Keratinocyte (primary cell): ENCODE results near the gene RORB.

Experiments
- EZH2 ChIP-seq: IDR thresholded peaks from one replicate; pipeline ENCODE4 v1.6.1; 2012; ENCODE audit warnings: inconsistent platforms, mild to moderate bottlenecking, low read length, moderate library complexity
- TF ChIP-seq, protein P1 (sequence below), 3 experiments: IDR thresholded peaks in 1 of 3; conservative IDR thresholded peaks in 1 of 3; optimal IDR thresholded peaks in 1 of 3; 2 replicates in 2 of 3; 3 replicates in 1 of 3; pipeline versions ENCODE3 to v1.5.1; 2011; ENCODE audit warnings: low read length in 3 of 3, mild to moderate bottlenecking in 3 of 3, moderate library complexity in 2 of 3, control low read depth in 1 of 3, inconsistent platforms in 1 of 3; ENCODE audit not compliant: insufficient read depth in 2 of 3; ENCODE audit errors: extremely low read depth in 1 of 3

- TF ChIP-seq, protein P1, sequence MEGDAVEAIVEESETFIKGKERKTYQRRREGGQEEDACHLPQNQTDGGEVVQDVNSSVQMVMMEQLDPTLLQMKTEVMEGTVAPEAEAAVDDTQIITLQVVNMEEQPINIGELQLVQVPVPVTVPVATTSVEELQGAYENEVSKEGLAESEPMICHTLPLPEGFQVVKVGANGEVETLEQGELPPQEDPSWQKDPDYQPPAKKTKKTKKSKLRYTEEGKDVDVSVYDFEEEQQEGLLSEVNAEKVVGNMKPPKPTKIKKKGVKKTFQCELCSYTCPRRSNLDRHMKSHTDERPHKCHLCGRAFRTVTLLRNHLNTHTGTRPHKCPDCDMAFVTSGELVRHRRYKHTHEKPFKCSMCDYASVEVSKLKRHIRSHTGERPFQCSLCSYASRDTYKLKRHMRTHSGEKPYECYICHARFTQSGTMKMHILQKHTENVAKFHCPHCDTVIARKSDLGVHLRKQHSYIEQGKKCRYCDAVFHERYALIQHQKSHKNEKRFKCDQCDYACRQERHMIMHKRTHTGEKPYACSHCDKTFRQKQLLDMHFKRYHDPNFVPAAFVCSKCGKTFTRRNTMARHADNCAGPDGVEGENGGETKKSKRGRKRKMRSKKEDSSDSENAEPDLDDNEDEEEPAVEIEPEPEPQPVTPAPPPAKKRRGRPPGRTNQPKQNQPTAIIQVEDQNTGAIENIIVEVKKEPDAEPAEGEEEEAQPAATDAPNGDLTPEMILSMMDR (optimal IDR thresholded peaks at IDR 0.05 in 1 of 3, IDR thresholded peaks at IDR 0.05 in 1 of 3, conservative IDR thresholded peaks at IDR 0.05 in 1 of 3; ENCODE audit: extremely low read depth in 1 of 3, insufficient read depth in 2 of 3, low read length in 3 of 3), result no peak
- peak; percentile 60 for TF ChIP-seq EZH2
Measured at GRCh38 chr9:74729136-74729695, 232.1 kb downstream of the RORB start.
